LoVo (cell line): Measurements from ENCODE around the gene ITPR3.

Source experiments
- DNase-seq: peaks from one replicate; pipeline ENCODE4 v3.0.0-alpha.2; 2016; ENCODE audit warnings: low spot score

ITPR3 gene

GRCh38 chr6:33620856-33621710, at the start of gene ITPR3:
Gene ITPR3, plus strand, starts transcription at chr6:33621322. Its CDS starts 281 bp downstream, at chr6:33621603.
- DNase-seq = peak; percentile 76

DNA sequence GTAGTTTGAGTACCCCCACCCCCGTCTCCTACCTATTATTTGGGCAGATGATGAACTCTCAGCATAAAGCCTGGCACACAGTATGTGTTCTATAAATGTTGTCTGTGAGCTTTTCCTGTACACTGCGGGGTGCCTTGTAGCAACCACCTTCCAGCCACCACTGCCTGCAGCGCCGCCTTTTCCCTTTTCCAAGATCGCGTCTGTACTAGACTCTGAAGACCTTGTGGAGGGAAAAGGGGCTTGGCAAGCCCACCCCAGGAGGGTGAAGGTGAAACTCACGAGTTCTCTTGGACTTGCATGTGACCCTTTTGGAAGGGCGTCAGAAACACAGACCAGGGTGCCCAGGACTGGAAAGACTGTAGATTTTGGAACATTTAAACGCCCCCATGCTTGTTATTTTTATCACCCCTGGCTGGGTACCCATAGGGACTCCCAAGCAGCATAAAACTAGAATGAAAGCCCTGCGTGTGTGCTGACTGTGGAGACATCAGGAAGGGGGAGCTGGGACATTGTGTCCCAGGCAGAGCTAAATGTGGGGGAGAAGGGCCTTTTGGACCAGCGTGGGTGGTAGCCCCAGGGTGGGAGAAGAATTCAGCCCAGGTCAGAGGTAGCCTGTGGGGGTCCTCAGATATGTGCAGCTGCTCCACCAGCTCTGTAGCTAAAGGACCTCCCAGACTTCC, 49.3 kb upstream of the ITPR3 start:
- DNase-seq = no peak

DNA sequence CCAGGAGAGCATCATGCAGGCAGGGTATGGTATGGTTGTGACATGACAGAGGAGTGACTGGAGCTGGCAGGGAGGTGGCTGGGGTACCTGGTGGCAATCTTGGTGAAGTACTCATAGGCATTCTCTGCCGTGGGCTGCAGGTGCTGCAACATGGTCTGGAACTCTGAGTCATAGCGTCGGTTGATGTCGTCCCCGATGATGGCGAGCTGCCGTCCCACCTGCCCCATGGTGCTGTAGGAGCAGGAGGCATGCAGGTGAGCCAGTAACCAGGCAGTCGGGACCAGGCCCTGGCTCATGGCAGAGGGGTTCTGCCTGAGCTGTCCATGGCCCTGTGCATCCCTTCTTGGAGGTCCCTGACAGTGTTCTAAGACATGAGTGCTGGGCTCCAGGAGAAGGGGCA, 45.9 kb upstream of the ITPR3 start:
- DNase-seq = no peak

DNA sequence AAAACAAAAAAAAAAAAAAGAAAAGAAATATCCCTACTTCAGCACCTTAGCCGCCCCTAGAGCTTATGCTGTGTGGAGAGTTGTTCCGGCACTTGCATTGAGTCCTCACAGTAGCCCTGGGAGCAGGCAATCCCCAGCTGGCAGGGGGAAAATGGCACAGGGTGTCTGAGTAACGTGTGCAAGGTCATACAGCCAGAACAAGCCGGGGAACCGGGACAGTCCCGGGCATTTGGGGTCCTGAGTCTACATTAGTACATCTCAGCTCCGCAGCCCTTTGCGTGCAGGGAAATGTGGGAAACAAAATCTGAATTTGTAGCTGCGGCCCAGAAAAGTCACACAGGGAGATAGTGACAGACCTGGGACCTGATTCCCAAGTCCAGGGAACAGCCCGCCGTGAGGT, 44.5 kb upstream of the ITPR3 start:
- DNase-seq = no peak

GRCh38 chr6:33577106-33577535, 44.0 kb upstream of the ITPR3 start:
- DNase-seq = peak; percentile 72

DNA sequence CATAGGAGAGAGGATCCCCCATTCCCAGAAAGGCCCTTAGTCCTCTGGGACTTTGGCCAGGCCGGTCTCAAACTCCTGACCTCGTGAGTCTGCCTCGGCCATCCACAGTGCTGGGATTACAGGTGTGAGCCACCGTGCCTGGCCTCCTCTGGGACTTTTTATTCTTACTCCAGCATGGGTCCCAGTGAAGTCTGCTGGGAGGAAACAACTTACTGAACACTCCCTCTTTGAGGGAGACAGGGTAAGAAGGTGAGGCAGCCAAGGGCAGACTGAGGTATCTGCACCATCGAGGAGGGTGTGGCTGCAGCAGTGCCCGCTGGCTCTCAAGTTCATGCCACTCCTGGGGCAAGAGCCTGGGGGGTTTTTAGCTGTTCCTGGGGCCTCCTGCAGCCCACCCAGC, 43.4 kb upstream of the ITPR3 start:
- DNase-seq = no peak

GRCh38 chr6:33578164-33578563, 43.0 kb upstream of the ITPR3 start:
- no peak for DNase-seq

- DNase-seq = no peak
Observed at GRCh38 chr6:33578588-33579011, 42.5 kb upstream of the ITPR3 start.

- peak; percentile 93 for DNase-seq
Observed at GRCh38 chr6:33579828-33580714, 41.1 kb upstream of the ITPR3 start, which contains the start of gene BAK1. Gene BAK1, minus strand, starts transcription at chr6:33580276. Its CDS starts 2,672 bp downstream, at chr6:33577604.

DNA sequence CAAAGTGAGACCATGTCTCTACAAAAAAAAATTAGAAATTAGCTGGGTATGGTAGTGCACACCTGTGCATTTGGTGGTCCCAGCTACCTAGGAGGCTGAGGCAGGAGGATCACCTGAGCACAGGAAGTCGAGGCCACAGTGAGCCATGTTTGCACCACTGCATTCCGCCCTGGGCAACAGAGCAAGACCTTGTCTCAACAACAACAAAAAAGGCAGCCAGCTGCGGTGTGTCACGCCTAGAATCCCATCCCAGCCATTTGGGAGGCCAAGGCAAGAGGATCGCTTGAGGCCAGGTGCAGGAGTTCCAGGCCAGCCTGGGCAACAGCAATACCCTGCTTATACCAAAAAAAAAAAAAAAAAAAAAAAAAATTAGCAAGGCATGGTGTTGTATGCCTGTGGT, 39.9 kb upstream of the ITPR3 start:
- no peak for DNase-seq

DNA sequence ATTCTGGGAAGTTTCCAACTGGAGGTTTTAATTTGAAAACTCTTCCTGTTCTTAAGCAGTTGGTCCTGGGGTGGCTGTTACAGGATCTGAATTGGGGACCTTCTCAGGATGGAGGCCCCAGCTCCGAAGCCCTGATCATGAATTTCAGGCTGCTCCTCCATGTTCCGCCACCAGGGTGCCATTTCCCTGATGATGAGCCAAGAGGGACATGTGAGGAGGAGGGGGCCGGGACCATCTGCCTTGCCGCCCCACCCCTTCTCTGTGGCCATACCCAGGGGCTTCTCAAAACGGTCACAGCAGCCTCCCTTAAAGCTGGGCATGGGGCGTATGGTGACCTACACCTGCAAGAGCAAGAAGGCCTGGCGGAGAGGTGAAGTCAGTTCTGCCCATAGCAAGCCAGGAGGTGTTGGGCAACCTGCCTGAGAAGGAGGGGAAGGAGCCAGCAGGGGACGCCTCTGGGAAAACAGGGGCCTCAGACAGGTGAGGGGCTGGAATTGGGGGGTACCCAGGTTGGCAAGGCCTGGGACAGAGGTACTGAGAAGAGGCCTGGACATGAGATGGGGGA, 37.4 kb upstream of the ITPR3 start:
- no peak for DNase-seq

- DNase-seq = no peak
Observed at GRCh38 chr6:33584700-33585402, 36.3 kb upstream of the ITPR3 start.

DNA sequence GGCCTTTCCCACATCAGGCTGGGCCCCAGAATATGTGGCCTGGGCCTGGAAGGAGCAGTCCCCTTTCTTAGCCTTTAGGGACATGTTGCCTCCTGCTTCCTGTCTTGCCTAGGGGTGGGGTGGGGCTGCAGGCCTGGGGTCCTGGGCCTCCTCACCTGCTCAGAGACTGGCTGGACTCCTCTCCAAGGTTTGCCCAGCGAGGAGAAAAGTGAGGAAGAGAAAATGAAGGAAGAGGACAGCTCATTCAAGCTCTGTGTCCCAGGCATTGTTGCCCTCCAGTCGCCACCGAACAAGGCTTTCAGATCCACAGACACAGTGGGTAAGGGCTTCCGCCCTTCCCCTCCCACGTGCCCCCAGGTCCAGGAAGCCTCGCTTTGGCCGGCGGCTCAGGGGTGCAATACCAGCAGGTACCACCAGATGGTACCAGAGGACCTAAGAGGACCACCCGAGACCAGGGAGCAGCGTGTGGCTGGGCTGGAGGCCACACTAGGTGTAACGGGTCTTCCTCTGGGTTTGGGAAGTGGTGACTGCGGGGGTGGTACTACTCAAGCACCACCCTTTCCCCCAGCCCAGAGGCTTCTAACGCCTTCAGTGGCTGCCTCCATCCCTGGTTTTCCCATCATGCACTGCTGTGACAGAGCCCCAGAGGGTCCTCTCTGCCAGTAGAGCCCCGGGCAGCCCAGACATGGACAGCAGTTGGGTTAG, 35.6 kb upstream of the ITPR3 start:
- peak; percentile 69 for DNase-seq

DNA sequence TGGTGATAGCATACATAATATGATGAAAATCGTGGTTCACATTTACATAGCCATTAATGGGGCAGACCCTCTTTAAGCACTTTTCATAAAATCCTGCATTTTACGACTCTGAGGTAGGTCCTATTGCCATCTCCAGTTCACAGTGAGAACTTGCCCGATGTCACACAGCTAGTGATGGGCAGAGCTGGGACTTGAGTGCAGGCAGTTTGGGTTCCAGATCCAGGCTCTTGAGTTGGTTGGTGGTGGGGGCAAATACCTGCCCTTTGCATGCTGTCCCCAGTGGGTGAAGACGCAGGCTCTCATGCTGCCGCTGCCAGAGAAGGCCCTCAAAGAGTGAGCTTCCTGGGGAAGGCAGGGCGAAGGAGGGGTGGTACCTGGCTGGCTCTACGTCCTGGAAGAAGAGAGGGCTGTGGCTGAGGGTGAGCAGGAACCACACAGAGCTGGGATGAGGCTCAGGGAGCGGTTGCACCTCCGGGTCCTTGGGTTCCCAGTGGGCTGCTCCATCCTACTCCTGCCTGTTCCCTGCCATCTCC, 34.9 kb upstream of the ITPR3 start:
- DNase-seq = no peak

- no peak for DNase-seq
Observed at GRCh38 chr6:33587529-33587928, 33.6 kb upstream of the ITPR3 start.

GRCh38 chr6:33588894-33589293, 32.2 kb upstream of the ITPR3 start:
- no peak for DNase-seq

DNA sequence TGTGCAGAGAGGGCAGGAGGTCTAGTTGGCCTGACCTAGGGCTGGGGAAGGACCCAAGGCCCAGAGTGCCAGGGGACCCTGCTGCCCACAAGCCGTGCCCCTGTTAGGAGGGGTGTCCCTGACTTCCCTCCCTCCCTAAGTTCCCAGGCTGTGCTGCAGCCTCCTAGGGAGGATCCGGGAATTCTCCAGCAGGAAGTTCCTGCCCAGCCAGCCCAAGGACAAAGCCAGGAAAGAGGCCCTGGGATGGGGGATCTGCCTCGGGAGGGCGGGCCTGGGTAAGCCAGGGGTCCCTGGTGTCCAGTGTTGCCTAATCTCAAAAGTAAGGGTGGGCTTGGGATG, 31.8 kb upstream of the ITPR3 start:
- no peak for DNase-seq

DNA sequence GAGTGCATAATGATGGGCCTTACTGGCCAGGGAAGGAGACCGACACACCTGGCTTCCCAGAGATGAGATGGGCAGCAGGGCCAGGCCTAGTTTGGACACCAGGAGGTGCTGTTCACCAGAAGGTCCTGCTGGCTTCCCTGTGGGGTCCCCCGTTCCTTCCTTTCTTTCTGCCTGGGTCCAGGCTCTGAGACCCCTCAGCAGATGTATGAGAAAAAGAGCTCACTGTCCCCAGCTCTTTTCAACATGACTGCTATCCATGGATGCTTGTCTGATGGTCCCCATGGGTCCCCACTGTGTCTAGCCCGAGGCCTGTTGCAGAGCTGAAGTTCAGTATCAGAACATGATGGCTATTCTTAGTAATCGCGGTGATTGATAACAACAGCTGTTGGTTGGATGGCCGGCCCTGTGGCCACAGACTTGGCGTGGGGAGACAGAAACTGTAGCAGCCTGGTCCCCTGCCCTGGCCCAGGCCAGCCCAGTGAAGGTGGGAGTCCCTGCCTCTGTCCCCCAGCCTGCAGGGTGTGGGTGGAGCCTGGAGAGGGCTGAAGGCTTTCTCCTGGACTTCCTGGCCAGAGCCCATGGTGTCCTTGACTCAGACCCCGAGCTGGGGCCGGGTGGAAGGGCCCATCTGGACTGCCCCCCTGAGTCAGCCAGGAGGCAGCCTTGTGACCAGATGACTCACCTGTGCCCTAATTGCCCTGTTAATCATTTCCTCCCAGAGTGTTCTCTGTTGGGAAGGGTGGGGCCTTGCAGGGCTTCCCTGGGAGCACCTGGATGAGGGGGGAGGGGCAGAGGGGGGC, 31.2 kb upstream of the ITPR3 start:
- DNase-seq = peak; percentile 91

DNA sequence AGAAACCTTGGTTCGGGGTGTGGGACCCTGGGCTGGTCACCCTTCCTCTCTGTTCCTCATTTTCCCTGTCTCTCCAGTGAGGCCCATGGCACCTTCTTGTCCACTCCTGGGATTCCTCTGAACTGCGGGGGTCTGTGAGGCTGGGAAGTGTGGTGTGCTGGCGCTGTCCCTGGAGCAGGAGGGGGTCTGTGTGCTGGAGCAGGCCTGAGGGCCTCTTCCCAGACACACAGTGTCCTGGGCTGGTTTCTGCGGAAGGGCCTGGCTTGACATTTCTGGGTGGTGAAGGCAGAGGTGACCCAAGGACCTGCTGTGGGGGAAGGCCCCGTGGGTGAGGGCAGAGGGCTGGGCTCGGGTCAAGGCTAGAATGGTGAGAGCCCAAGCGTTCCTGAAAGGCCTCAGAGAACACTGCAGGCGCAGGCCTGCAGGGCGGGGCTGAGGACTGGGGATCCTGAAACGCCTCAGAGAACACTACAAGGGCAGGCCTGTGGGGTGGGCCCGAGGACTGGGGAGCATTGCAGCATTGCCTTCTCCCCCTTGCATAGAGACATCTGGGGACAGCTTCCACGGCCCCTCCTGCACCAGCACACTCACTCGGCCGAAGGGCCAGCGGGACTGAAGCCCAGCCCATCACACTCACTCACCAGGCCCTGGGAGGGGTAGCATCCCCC, 30.5 kb upstream of the ITPR3 start:
- DNase-seq = no peak
